Measurements from ENCODE around the gene PIP5K1C. TPM values are rescaled to one million over a fixed set of nuclear protein-coding genes. Genes with fewer than 3 reads are reported as not detected.

The PIP5K1C gene
- total RNA-seq, 1 experiment from 2014 or later, result 13.3 TPM

GRCh38 chr19:3604227-3604986, 95.9 kb downstream of the PIP5K1C start:
- no peaks in the 10 kb centered on the region for H3K9me3 Mint-ChIP-seq (ENCODE audit: unreplicated experiment)
- no peaks in the 10 kb centered on the region for H3K36me3 Mint-ChIP-seq (ENCODE audit: insufficient read depth, unreplicated experiment)
- intact Hi-C loops (cut with micrococcal nuclease), result no loop called here
- ChIA-PET CTCF (no interaction called here), POLR2A (no interaction called here)
- no TSS peak for BruUV-seq (replicated peaks)
- no peak overlapping the region for H3K4me3 Mint-ChIP-seq (ENCODE audit: unreplicated experiment)
- H3K4me1 Mint-ChIP-seq (ENCODE audit: insufficient read depth, unreplicated experiment), result peaks cover 9% of the 10 kb centered on the region
- DNase-seq (ENCODE audit: unreplicated experiment), result no peak
- H3K27ac Mint-ChIP-seq (ENCODE audit: low read depth, unreplicated experiment), result no peak overlapping the region
- TF ChIP-seq CTCF (IDR thresholded peaks at IDR 0.05; ENCODE audit: unreplicated experiment), result no peak
- H3K27me3 Mint-ChIP-seq (ENCODE audit: insufficient read depth, unreplicated experiment), result no peaks in the 10 kb centered on the region

GRCh38 chr19:3603121-3603811, 97.0 kb downstream of the PIP5K1C start:
- no peak overlapping the region for H3K4me3 Mint-ChIP-seq (ENCODE audit: unreplicated experiment)
- ChIA-PET CTCF (no interaction called here), POLR2A (interaction anchor here (0.5 kb wide), 1 partner anchor 1265 kb away, joined by 3 read pairs; no protein-coding TSS in a partner anchor)
- intact Hi-C loops (cut with micrococcal nuclease), result no loop called here
- H3K36me3 Mint-ChIP-seq (ENCODE audit: insufficient read depth, unreplicated experiment), result no peaks in the 10 kb centered on the region
- TF ChIP-seq CTCF (IDR thresholded peaks at IDR 0.05; ENCODE audit: unreplicated experiment), result no peak
- no peak overlapping the region for H3K27ac Mint-ChIP-seq (ENCODE audit: low read depth, unreplicated experiment)
- no TSS peak for BruUV-seq (replicated peaks)
- no peaks in the 10 kb centered on the region for H3K27me3 Mint-ChIP-seq (ENCODE audit: insufficient read depth, unreplicated experiment)
- peaks cover 7% of the 10 kb centered on the region for H3K4me1 Mint-ChIP-seq (ENCODE audit: insufficient read depth, unreplicated experiment)
- no peaks in the 10 kb centered on the region for H3K9me3 Mint-ChIP-seq (ENCODE audit: unreplicated experiment)
- DNase-seq (ENCODE audit: unreplicated experiment), result no peak

GRCh38 chr19:3601021-3601420, 99.2 kb downstream of the PIP5K1C start:
- no TSS peak for BruUV-seq (replicated peaks)
- intact Hi-C loops (cut with micrococcal nuclease), result no loop called here
- POLR2A ChIA-PET, result interaction anchor here (0.6 kb wide), 1 partner anchor 60 kb away, joined by 3 read pairs; no protein-coding TSS in a partner anchor
- Mint-ChIP-seq H3K4me3 (ENCODE audit: unreplicated experiment) (no peak overlapping the region), H3K4me1 (ENCODE audit: insufficient read depth, unreplicated experiment) (no peaks in the 10 kb centered on the region), H3K27me3 (ENCODE audit: insufficient read depth, unreplicated experiment) (no peaks in the 10 kb centered on the region), H3K9me3 (ENCODE audit: unreplicated experiment) (no peaks in the 10 kb centered on the region), H3K36me3 (ENCODE audit: insufficient read depth, unreplicated experiment) (no peaks in the 10 kb centered on the region), H3K27ac (ENCODE audit: low read depth, unreplicated experiment) (no peak overlapping the region)
- no peak for DNase-seq (ENCODE audit: unreplicated experiment)
- no peak for TF ChIP-seq CTCF (IDR thresholded peaks at IDR 0.05; ENCODE audit: unreplicated experiment)
- CTCF ChIA-PET, result no interaction called here

- CTCF ChIA-PET, result interaction anchor here (0.6 kb wide), 1 partner anchor 17 kb away, joined by 3 read pairs; no protein-coding TSS in a partner anchor
These were observed 100.5 kb downstream of the PIP5K1C start for GRCh38 chr19:3599776-3600187.

More at GRCh38 chr19:3599776-3600187, 100.5 kb downstream of the PIP5K1C start:
- Mint-ChIP-seq H3K36me3 (ENCODE audit: insufficient read depth, unreplicated experiment) (no peaks in the 10 kb centered on the region), H3K9me3 (ENCODE audit: unreplicated experiment) (no peaks in the 10 kb centered on the region), H3K27ac (ENCODE audit: low read depth, unreplicated experiment) (no peak overlapping the region), H3K4me1 (ENCODE audit: insufficient read depth, unreplicated experiment) (no peaks in the 10 kb centered on the region), H3K27me3 (ENCODE audit: insufficient read depth, unreplicated experiment) (no peaks in the 10 kb centered on the region), H3K4me3 (ENCODE audit: unreplicated experiment) (no peak overlapping the region)
- BruUV-seq (replicated peaks), result no TSS peak
- POLR2A ChIA-PET, result no interaction called here
- TF ChIP-seq CTCF (IDR thresholded peaks at IDR 0.05; ENCODE audit: unreplicated experiment), result no peak
- intact Hi-C loops (cut with micrococcal nuclease), result no loop called here
- DNase-seq (ENCODE audit: unreplicated experiment), result no peak

All from MCF 10A (cell line).